NCI-H510A treated with DMSO at 0.1 percent for 48 hours (cell line): ENCODE data around the gene MSTN.
"Not testable (repeated sequence)": the region's sequence is repeated elsewhere in the genome, so short reads cannot be mapped to it uniquely, and the experiment has no call there.

Experiments
- DNase-seq: peaks from one replicate; lab custom pipeline; 2025; lab: John Stamatoyannopoulos, UW

The MSTN gene

DNA sequence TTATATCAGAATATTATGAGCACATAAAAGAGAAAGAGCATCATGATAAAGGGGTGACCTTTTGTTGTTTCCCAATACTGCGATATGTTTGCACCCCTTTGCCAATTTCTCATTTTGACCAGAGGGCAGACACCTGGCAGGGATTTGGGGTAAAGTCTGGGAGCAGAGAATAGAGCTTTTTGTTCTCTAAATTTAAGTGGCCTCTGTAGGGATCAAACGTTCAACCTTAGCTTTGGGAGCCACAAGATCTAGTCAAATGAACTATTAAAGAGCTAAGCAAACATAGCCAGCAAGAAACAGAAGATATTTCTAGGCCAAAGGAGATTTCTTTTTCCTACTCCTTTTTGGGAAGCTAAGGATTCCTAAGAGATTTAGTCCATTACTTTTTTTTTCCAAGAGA, 1.1 kb upstream of the MSTN start:
- no peak for DNase-seq

- no peak for DNase-seq
Observed at GRCh38 chr2:190062053-190062452, 476 bp downstream of the MSTN start.

DNA sequence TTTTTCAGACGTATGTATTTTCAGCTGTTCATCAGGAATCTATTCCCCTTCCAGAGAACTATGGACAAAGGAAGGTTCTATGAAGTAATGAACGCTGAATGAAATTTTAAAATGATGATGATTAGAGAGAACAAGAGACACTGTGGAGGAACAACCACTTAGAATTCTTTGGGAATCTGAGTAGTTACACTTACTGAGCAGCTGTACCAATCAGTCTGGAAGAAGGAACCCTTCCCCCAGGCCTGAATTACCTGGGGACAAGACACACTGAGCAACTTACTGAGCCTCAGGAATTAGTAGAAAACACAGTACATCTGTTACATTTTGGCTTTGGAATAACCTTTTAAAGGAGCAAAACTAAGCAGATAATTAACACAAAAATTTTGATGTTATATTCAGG, 1.9 kb downstream of the MSTN start:
- no peak for DNase-seq

DNA sequence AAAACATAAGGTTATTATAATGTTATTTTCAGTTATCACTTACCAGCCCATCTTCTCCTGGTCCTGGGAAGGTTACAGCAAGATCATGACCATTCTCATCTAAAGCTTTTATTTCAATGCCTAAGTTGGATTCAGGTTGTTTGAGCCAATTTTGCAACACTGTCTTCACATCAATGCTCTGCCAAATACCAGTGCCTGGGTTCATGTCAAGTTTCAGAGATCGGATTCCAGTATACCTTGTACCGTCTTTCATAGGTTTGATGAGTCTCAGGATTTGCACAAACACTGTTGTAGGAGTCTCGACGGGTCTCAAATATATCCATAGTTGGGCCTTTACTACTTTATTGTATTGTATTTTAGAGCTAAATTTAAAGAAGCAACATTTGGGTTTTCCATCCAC, 2.5 kb downstream of the MSTN start:
- no peak for DNase-seq

GRCh38 chr2:190053426-190053825, 9.1 kb downstream of the MSTN start:
- DNase-seq = no peak

DNA sequence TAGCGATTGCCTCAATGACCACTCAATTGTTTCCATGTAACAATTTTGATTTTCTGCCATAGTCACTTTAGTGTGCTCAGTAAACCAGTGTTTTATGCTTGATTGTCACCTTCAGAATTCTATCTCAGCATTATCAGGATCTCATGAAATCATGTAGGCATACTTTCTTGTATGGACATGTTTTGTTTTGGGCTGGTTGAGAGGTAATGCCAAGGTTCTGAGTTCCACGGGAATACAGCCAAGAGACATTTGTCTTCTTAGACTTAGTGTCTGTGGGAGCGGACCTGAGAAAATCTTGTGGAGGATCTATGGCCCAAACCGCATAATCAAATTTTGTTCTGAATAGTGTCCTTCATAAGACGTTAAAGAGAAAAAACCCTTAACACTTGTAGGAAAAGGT, 10.2 kb downstream of the MSTN start:
- DNase-seq = no peak

- no peak for DNase-seq
Observed at GRCh38 chr2:190051223-190051622, 11.3 kb downstream of the MSTN start.

- DNase-seq = peak; percentile 13
Observed at GRCh38 chr2:190050001-190050400, 12.5 kb downstream of the MSTN start.

DNA sequence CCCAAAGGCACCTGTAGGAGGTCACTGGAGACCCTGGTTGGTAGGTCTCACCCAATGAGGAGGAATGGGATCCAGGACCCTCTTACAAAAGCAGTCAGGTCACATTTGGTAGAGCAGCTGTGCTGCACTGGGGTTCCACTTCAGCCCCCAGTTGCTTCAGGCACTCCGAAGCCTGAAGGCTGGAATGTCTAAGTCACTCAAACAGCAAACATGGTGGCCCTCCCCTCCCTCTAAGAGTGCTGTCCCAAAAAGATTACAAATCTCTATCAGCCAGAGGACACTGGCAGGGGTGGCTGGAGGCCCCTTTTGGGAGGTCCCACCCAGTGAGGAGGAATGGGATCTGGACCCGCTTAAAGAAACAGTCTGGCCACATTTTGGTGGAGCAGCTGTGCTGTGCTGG, 17.7 kb downstream of the MSTN start:
- no peak for DNase-seq

DNA sequence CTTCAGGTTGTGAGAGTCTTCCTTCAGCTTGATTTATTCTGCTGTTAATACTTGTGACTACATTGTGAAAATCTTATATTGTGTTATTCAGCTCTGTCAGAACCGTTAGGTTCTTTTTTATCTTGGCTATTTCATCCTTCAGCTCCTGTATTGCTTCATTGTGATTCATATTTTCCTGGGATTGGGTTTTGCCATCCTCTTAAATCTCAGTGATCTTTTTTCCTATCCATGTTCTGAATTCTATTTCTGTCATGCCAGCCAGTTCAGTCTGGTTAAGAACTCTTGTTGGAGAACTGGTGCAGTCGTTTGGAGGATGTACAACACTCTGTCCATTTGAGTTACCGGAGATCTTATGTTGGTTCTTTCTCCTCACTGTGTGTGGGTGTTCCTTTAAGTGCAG, 19.1 kb downstream of the MSTN start:
- no peak for DNase-seq

GRCh38 chr2:190036071-190036470, 26.5 kb downstream of the MSTN start:
- no peak for DNase-seq

DNA sequence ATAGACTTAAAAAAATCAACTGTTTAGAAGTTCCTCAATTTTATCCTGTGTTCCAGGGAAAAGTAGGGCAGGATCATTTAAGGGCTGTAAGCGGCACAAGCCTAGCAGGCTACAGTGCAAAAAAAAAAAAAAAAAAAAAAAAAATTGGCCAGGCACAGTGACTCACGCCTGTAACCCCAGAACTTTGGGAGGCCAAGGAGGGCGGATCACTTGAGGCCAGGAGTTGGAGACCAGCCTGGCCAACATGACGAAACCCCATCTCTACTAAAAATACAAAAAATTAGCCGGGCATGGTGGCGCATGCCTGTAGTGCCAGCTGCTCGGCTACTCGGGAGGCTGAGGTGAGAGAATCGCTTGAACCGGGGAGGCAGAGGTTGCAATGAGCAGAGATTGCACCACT, 28.1 kb downstream of the MSTN start:
- not testable (repeated sequence) for DNase-seq

DNA sequence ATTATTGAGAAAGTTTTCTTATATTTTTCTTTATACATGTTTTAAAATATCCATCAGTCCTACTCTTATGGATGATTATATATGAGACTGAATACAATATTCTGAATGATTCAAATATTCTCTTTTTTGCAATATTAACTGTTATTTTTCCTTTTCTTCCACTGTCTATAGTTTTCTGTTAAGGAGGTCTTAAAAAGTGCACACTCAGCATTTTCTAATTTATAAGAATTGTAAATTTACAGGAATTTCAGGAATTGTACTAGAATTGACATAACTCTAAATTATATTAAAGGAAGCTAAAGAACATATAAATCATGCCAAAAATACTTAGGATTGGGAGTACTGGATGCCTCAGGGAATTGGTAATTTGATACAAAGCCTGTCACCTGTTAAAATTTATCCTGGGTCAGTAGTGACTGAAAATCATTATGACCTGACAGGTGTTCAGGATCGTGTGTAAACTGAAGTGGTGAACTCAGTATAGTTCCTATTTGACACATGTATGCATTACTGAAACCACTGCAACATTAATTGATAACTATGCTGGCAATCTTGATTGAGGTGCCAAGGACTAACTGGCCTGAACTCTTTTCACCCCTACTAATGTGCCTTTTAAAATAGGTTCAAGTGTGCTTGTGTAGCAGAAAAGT, 30.4 kb downstream of the MSTN start:
- peak; percentile 52 for DNase-seq

DNA sequence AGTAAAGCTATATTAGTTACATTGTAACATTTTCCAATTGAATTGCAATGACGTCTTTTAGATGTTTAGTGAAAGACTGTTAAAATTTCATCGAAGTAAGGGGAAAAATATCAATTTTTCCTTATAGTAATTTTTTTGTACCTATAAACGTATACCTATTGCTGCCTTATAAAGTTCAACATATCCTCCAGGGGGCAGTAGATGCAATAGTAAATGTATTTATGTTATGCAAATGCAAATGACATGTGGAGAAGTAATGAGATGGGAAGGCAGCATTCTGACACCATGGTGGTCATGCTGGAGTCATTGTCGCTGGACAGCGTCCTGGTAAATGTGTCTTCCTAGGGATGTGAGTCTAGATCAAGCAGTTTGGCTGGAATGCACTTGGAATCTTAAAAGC, 38.7 kb downstream of the MSTN start:
- DNase-seq = peak; percentile 46

- DNase-seq = no peak
Observed at GRCh38 chr2:190020720-190021119, 41.8 kb downstream of the MSTN start.

DNA sequence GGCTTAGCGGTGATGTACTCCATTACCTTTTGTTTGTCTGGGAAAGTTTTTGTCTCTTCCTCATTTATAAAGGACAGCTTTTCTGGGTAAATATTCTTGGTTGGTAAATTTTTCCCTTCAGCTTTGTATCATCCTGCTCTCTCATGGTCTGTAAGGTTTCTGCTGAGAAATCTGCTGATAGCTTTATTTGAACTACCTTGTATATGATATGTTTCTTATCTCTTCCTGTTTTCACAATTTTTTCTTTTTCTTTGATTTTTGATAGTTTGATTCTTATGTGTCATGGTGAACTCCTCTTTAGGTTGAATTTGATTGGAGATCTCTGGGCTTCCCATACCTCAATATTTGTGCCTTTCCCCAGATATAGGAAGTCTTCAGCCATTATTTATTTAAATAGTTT, 44.7 kb downstream of the MSTN start:
- DNase-seq = no peak

DNA sequence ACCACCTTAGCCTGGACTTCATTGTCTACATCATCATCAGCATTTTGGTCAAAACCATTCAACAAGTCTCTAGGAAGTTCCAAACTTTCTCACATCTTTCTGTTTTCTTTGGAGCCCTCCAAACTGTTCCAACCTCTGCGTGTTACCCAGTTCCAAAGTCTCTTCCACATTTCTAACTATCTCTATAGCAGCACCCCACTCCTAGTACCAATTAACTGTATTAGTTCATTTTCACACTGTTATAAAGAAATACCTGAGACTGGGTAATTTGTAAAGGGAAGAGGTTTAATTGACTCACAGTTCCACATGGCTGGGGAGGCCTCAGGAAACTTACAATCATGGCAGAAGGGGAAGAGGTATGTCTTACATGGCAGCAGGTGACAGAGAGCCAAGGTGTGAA, 46.6 kb downstream of the MSTN start:
- DNase-seq = not testable (repeated sequence)
